ENCODE data around the gene MBP.
"Not testable (repeated sequence)": the region's sequence is repeated elsewhere in the genome, so short reads cannot be mapped to it uniquely, and the experiment has no call there.

MBP gene

GRCh38 chr18:76974386-76974785 lies 158.2 kb downstream of the MBP start:
- DNase-seq (ENCODE audit: low read depth) = no peak
- TF ChIP-seq POLR2A (IDR thresholded peaks at IDR 0.05; ENCODE audit: extremely low read depth, insufficient read length) = no peak
- H3K4me3 ChIP-seq (ENCODE audit: low read depth, low read length) = no peak overlapping the region

DNA sequence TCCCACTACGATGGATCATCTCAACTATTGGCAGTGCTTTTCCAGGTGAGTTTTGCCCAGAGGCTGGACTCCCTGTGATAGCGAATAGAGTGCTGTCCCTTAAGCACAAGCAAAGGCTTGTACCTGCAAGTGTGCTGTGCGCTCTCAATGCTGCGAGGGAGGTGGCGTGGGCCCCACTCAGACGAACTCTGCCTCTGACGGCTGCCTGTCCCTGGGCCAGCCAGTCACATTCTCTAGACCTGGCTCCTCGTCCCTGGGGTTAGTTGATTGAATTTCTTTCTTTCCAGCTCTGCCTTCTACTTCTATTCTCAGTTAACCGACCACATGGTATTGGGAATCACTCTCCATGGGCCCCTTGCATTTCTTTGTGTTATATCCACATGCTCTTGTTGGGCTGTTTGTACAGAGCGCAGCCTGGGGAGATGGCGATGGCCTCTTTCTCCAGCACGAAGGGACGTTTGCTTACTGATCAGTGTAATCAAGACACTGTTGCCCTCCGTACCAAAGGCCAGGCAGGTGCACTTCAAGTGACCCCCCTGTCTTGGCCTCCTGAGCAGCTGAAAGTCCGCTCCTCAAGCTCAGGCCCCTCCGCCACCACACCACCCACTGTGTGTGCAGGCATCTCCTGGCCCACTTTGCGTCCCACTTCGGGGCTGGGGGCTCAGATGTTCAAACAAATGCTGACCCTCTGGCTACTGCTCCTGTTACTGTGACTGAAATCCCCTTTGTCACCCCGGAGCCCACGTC lies 158.9 kb downstream of the MBP start:
- DNase-seq (ENCODE audit: low read depth) = no peak
- no peak overlapping the region for H3K4me3 ChIP-seq (ENCODE audit: low read depth, low read length)
- TF ChIP-seq POLR2A (IDR thresholded peaks at IDR 0.05; ENCODE audit: extremely low read depth, insufficient read length) (no peak), CTCF (IDR thresholded peaks at IDR 0.05; ENCODE audit: low read depth, low read length) (no peak), MYC (IDR thresholded peaks at IDR 0.05; ENCODE audit: low read depth, low read length) (no peak)
- TF ChIP-seq, protein P1, sequence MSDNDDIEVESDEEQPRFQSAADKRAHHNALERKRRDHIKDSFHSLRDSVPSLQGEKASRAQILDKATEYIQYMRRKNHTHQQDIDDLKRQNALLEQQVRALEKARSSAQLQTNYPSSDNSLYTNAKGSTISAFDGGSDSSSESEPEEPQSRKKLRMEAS (IDR thresholded peaks at IDR 0.05; ENCODE audit: low read depth, low read length) = no peak

- no peak for DNase-seq (ENCODE audit: low read depth)
- TF ChIP-seq, protein P1 (IDR thresholded peaks at IDR 0.05; ENCODE audit: low read depth, low read length) = no peak
- TF ChIP-seq MYC (IDR thresholded peaks at IDR 0.05; ENCODE audit: low read depth, low read length) (no peak), CTCF (IDR thresholded peaks at IDR 0.05; ENCODE audit: low read depth, low read length) (no peak), POLR2A (IDR thresholded peaks at IDR 0.05; ENCODE audit: extremely low read depth, insufficient read length) (no peak)
- H3K4me3 ChIP-seq (ENCODE audit: low read depth, low read length) = no peak overlapping the region
Measured at GRCh38 chr18:76972846-76973519, 159.6 kb downstream of the MBP start.

DNA sequence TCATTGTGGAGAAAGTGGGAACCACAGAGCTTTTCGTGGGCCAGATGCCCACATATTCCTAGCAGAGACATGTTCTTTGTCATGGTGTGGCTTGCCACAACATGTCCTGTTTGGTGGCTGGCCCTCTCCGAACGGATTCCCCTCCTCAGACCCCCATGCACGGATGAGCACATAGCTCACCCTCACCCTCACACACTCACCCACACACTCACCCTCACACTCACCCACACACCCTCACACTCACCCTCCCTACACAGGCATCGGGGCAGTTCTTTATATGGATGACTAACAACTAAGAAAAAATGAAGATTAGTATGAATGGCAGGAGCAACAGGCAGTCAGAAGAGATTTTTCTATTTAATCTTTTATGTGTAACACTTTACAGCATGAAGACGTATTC lies 160.3 kb downstream of the MBP start:
- no peak for DNase-seq (ENCODE audit: low read depth)
- H3K4me3 ChIP-seq (ENCODE audit: low read depth, low read length) = no peak overlapping the region
- TF ChIP-seq MYC (IDR thresholded peaks at IDR 0.05; ENCODE audit: low read depth, low read length) = no peak
- TF ChIP-seq, protein P1 (IDR thresholded peaks at IDR 0.05; ENCODE audit: low read depth, low read length) = no peak
- no peak for TF ChIP-seq CTCF (IDR thresholded peaks at IDR 0.05; ENCODE audit: low read depth, low read length)
- TF ChIP-seq POLR2A (IDR thresholded peaks at IDR 0.05; ENCODE audit: extremely low read depth, insufficient read length) = no peak

GRCh38 chr18:76970770-76971559 lies 161.6 kb downstream of the MBP start:
- no peak overlapping the region for H3K4me3 ChIP-seq (ENCODE audit: low read depth, low read length)
- no peak for DNase-seq (ENCODE audit: low read depth)
- TF ChIP-seq POLR2A (IDR thresholded peaks at IDR 0.05; ENCODE audit: extremely low read depth, insufficient read length) = no peak

DNA sequence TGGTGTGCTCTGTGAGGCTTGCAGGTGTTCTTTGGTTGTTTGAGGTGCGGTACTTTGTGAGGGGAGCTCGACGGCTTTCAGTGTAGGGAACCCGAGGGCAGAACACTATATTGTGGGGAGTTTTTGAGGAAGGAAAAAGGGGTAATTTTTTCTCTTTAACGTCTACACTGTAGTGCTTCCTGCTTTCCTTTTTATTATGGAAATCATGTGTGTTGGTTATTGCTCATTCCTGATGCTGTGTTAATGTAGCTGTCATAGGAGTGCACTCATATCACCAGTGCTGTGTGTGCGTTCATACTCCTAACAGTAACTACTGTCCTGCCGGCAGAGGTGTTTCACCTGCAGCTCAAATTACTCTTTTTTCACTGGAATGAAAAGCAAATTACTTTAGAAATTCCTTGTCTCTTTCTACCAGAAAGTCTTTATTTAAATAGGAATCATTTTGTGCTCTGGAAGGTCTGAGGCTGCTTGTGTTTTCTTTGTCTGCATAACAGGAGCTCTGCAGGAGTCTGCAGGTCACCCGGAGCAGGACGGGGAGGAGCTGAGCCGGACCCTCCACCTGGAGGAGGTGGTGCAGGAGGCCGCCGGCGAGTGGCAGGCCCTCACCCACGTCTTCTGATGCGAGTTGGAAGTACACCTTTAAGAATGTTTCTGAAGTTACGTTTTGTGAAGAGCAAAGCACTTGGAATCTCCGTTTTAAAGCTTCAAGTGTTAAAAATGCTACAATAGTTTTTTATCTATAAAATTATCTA lies 164.7 kb downstream of the MBP start:
- TF ChIP-seq MYC (IDR thresholded peaks at IDR 0.05; ENCODE audit: low read depth, low read length) (no peak), POLR2A (IDR thresholded peaks at IDR 0.05; ENCODE audit: extremely low read depth, insufficient read length) (no peak), CTCF (IDR thresholded peaks at IDR 0.05; ENCODE audit: low read depth, low read length) (no peak)
- TF ChIP-seq, protein P1 (IDR thresholded peaks at IDR 0.05; ENCODE audit: low read depth, low read length) = no peak
- no peak for DNase-seq (ENCODE audit: low read depth)

GRCh38 chr18:76967299-76967698 lies 165.3 kb downstream of the MBP start:
- not testable (repeated sequence) for DNase-seq (ENCODE audit: low read depth); H3K4me3 ChIP-seq (ENCODE audit: low read depth, low read length)

More for the DNA sequence above, 164.7 kb downstream of the MBP start:
- no peak overlapping the region for H3K4me3 ChIP-seq (ENCODE audit: low read depth, low read length)

- H3K4me3 ChIP-seq (ENCODE audit: low read depth, low read length); DNase-seq (ENCODE audit: low read depth): not testable (repeated sequence)
Measured at GRCh38 chr18:76965555-76966151, 166.9 kb downstream of the MBP start.
